A673 (cell line): Measurements from ENCODE around the gene TOPAZ1. TPM values are rescaled to one million over a fixed set of nuclear protein-coding genes. Genes with fewer than 3 reads are reported as not detected.

Experiments used
- BruUV-seq: library from RNA; stranded (reverse); fragments of 400-500 nt; replicated peaks from 2 replicates; lab custom pipeline; 2021; lab: Mats Ljungman, UMichigan
- CTCF ChIA-PET: fragments of 300-600 bp; sonication (Branson Sonifier 250); formaldehyde crosslinking; loops from one replicate; lab custom pipeline; 2022; ENCODE audit warnings: antibody characterized with exemption; lab: Charles Lee
- POLR2A ChIA-PET: fragments of 300-600 bp; sonication (Branson Sonifier 250); formaldehyde crosslinking; loops from one replicate; lab custom pipeline; 2022; ENCODE audit warnings: antibody characterized with exemption; ENCODE audit not compliant: low non-redundant PET; lab: Charles Lee
- DNase-seq: peaks from one replicate; pipeline ENCODE4 v3.0.0-alpha.2; 2015; ENCODE audit warnings: low spot score
- H3K27ac ChIP-seq: fragments of 200-600 bp; sonication (generic); 2 replicates; pipeline ENCODE4 v1.5.1; 2016; ENCODE audit warnings: mixed run types, low read depth, mild to moderate bottlenecking, mixed read lengths, antibody characterized with exemption, low read length; ENCODE audit not compliant: poor library complexity, severe bottlenecking
- H3K27me3 ChIP-seq: fragments of 200-600 bp; sonication (generic); replicated peaks from 2 replicates; pipeline ENCODE4 v1.6.1; 2017; ENCODE audit warnings: mixed run types, low read depth, mild to moderate bottlenecking, mixed read lengths, antibody characterized with exemption, low read length; ENCODE audit not compliant: insufficient read depth, poor library complexity
- H3K36me3 ChIP-seq: fragments of 200-600 bp; sonication (generic); 2 replicates; pipeline ENCODE4 v1.6.1; 2016; ENCODE audit warnings: mixed run types, mild to moderate bottlenecking, mixed read lengths, antibody characterized with exemption, low read length; ENCODE audit not compliant: insufficient read depth, poor library complexity, severe bottlenecking
- H3K4me1 ChIP-seq: fragments of 200-600 bp; sonication (generic); 2 replicates; pipeline ENCODE4 v1.6.1; 2017; ENCODE audit warnings: mixed run types, mild to moderate bottlenecking, mixed read lengths, antibody characterized with exemption, low read length; ENCODE audit not compliant: insufficient read depth, poor library complexity, severe bottlenecking
- H3K4me3 ChIP-seq: fragments of 200-600 bp; sonication (generic); 2 replicates; pipeline ENCODE4 v1.5.1; 2016; ENCODE audit warnings: low read depth, mixed run types, mild to moderate bottlenecking, mixed read lengths, low read length; ENCODE audit not compliant: poor library complexity, severe bottlenecking
- H3K9me3 ChIP-seq: fragments of 200-600 bp; sonication (generic); 2 replicates; pipeline ENCODE4 v1.6.1; 2016; ENCODE audit warnings: mixed run types, low read depth, mild to moderate bottlenecking, mixed read lengths, antibody characterized with exemption, low read length; ENCODE audit not compliant: poor library complexity, severe bottlenecking
- EZH2 ChIP-seq: fragments of 200-600 bp; sonication (generic); IDR thresholded peaks from 2 replicates; pipeline ENCODE4 v1.6.1; 2017; ENCODE audit warnings: borderline replicate concordance, low read depth, mild to moderate bottlenecking, mixed read lengths, antibody characterized with exemption, low read length; ENCODE audit not compliant: poor library complexity, severe bottlenecking
- intact Hi-C: fragments of 100-400 bp; cut with micrococcal nuclease; formaldehyde crosslinking; loops from one replicate; pipeline ENCODE4 v1.10.0; 2022; ENCODE audit not compliant: unreplicated experiment
- total RNA-seq: library from RNA; stranded (reverse); gene quantifications from 2 replicates; pipeline ENCODE4 v1.2.3, GENCODE V29; 2021
- TF ChIP-seq, protein P1 (sequence below): fragments of 300-800, 200-600 bp; sonication (generic); conservative IDR thresholded peaks from 2 replicates; pipeline ENCODE4 v1.5.1; 2017; ENCODE audit warnings: low read depth, mild to moderate bottlenecking, antibody characterized with exemption, low read length, moderate library complexity, mixed read lengths

The TOPAZ1 gene
- total RNA-seq, 1 experiment from 2014 or later: not detected

DNA sequence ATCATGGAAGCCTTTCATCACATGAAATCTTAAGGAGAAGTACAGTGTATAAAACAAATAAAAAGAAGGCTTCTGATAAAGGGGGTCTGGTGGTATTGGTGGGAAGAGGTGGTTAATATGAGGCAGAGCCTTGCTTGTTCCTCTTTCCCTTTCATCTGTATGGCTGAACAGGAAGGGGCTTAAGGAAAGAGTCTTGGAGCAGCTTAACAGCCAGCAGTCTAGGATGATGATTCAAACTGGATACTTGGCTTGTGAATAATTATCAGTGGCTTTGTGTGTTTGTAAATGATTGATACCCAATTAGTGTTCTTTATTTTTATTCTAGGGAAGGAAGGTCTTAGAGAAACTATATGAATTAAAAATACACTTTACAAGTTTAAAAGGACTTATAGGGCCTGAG, 67.8 kb downstream of the TOPAZ1 start:
- intact Hi-C loops: no loop called here
- Histone ChIP-seq H3K27me3 (no peaks in the 10 kb centered on the region), H3K4me1 (no peaks in the 10 kb centered on the region), H3K27ac (no peak overlapping the region), H3K4me3 (no peak overlapping the region), H3K36me3 (no peaks in the 10 kb centered on the region), H3K9me3 (no peaks in the 10 kb centered on the region)
- POLR2A ChIA-PET: no interaction called here
- DNase-seq: no peak
- CTCF ChIA-PET: no interaction called here
- no TSS peak for BruUV-seq
- TF ChIP-seq EZH2: no peak
- TF ChIP-seq, protein P1, sequence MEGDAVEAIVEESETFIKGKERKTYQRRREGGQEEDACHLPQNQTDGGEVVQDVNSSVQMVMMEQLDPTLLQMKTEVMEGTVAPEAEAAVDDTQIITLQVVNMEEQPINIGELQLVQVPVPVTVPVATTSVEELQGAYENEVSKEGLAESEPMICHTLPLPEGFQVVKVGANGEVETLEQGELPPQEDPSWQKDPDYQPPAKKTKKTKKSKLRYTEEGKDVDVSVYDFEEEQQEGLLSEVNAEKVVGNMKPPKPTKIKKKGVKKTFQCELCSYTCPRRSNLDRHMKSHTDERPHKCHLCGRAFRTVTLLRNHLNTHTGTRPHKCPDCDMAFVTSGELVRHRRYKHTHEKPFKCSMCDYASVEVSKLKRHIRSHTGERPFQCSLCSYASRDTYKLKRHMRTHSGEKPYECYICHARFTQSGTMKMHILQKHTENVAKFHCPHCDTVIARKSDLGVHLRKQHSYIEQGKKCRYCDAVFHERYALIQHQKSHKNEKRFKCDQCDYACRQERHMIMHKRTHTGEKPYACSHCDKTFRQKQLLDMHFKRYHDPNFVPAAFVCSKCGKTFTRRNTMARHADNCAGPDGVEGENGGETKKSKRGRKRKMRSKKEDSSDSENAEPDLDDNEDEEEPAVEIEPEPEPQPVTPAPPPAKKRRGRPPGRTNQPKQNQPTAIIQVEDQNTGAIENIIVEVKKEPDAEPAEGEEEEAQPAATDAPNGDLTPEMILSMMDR: no peak

DNA sequence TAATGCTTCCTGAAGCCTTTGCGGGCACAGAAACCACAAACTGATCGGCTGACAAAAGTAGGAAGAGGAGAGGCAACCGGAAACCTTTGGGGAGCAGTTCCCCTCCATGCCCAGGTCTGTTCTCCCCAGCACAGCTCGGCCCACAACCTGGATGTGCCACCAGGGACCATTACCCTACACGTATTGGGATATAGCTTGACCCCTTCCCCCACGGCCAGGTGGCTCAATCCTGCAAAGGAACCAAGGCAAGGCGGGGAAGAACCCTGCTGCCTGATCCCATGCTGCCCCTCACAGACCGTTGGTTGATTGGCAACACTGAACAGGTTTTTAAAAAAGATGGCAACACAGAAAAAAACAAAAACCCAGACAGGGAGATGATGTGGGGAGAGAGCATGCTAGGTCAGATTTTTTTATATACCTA, 77.2 kb downstream of the TOPAZ1 start:
- CTCF ChIA-PET: no interaction called here
- Histone ChIP-seq H3K9me3 (no peaks in the 10 kb centered on the region), H3K27me3 (no peaks in the 10 kb centered on the region), H3K36me3 (no peaks in the 10 kb centered on the region), H3K4me1 (no peaks in the 10 kb centered on the region), H3K4me3 (no peak overlapping the region), H3K27ac (no peak overlapping the region)
- intact Hi-C loops: no loop called here
- TF ChIP-seq EZH2: no peak
- TF ChIP-seq, protein P1: no peak
- no peak for DNase-seq
- no TSS peak for BruUV-seq
- POLR2A ChIA-PET: no interaction called here

DNA sequence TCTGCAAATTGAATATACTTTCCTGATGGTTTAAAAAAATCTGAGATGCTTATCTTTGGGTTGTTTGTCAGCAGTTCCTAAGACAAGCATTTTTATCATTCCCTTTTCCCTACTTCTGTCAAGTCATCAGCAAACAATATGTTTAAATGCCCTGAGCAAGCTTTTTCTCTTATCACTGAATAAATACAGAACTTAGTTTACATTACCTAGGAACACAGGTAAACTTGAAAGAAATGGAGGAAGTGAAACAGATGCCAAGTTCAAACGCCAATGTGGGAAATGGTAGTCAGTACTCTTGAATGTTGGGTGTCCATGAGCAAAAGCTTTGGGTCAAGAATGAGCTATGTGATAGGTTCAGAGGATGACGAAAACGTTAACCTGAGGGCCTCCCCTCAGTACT, 79.6 kb downstream of the TOPAZ1 start:
- no peaks in the 10 kb centered on the region for H3K4me1 ChIP-seq
- no peak overlapping the region for H3K27ac ChIP-seq
- H3K4me3 ChIP-seq: no peak overlapping the region
- no peak for DNase-seq
- intact Hi-C loops: loop anchor here (5.0 kb wide), 1 partner anchor 211 kb away; no protein-coding TSS in a partner anchor
- H3K36me3 ChIP-seq: no peaks in the 10 kb centered on the region
- CTCF ChIA-PET: no interaction called here
- POLR2A ChIA-PET: no interaction called here
- BruUV-seq: no TSS peak
- no peaks in the 10 kb centered on the region for H3K27me3 ChIP-seq
- no peaks in the 10 kb centered on the region for H3K9me3 ChIP-seq
- TF ChIP-seq, protein P1: no peak
- no peak for TF ChIP-seq EZH2
